Measurements from ENCODE around the gene PGM2.

DNA sequence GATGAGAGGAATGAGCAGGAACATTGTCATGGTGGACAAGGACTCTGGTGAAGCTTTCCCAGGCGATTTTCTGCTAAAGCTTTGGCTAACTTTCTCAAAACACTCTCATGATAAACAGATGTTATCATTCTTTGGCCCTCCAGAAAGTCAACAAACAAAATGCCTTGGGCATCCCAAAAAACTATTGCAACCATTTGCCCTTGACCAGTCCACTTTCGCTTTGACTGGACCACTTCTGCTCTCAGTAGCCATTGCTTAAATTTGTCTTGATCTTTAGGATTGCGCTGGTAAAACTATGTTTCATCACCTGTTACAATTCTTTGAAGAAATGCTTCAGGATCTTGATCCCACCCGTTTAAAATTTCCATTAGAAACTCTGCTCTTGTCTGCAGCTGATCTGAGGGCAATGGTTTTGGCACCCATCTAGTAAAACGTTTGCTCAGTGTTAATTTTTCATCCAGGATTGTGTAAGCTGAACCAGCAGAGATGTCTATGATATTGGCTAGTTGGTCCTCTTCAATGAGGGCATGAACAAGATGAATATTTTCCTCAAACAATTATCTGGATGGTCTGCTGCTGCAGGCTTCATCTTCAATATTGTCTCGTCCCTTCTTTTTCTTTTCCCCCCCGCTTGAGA lies 79.2 kb downstream of the PGM2 start:
- TF ChIP-seq EZH2 (optimal IDR thresholded peaks at IDR 0.05; ENCODE audit: low read depth, low read length): no peak
- TF ChIP-seq, protein P1, sequence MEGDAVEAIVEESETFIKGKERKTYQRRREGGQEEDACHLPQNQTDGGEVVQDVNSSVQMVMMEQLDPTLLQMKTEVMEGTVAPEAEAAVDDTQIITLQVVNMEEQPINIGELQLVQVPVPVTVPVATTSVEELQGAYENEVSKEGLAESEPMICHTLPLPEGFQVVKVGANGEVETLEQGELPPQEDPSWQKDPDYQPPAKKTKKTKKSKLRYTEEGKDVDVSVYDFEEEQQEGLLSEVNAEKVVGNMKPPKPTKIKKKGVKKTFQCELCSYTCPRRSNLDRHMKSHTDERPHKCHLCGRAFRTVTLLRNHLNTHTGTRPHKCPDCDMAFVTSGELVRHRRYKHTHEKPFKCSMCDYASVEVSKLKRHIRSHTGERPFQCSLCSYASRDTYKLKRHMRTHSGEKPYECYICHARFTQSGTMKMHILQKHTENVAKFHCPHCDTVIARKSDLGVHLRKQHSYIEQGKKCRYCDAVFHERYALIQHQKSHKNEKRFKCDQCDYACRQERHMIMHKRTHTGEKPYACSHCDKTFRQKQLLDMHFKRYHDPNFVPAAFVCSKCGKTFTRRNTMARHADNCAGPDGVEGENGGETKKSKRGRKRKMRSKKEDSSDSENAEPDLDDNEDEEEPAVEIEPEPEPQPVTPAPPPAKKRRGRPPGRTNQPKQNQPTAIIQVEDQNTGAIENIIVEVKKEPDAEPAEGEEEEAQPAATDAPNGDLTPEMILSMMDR (IDR thresholded peaks at IDR 0.05; ENCODE audit: low read length): no peak

Measured in MM.1S (cell line).